Measurements from ENCODE around the gene TAS2R40.

DNA sequence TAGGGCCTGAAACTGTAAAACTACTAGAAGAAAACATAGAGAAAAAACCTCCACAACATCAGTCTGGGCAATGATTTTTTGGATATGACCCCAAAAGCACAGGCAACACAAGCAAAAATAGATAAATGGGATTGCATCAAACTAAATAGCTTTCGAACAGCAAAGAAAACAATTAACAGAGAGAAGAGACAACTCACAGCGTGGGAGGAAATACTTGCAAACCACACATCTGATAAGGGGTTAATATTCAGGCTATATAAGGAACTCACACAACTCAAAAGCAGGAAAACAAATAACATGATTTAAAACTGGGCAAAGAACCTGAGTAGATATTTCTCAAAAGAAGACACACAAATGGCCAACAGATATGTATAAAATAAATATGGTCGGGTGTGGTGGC, 33.7 kb downstream of the TAS2R40 start:
- TF ChIP-seq, protein P1, sequence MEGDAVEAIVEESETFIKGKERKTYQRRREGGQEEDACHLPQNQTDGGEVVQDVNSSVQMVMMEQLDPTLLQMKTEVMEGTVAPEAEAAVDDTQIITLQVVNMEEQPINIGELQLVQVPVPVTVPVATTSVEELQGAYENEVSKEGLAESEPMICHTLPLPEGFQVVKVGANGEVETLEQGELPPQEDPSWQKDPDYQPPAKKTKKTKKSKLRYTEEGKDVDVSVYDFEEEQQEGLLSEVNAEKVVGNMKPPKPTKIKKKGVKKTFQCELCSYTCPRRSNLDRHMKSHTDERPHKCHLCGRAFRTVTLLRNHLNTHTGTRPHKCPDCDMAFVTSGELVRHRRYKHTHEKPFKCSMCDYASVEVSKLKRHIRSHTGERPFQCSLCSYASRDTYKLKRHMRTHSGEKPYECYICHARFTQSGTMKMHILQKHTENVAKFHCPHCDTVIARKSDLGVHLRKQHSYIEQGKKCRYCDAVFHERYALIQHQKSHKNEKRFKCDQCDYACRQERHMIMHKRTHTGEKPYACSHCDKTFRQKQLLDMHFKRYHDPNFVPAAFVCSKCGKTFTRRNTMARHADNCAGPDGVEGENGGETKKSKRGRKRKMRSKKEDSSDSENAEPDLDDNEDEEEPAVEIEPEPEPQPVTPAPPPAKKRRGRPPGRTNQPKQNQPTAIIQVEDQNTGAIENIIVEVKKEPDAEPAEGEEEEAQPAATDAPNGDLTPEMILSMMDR (IDR thresholded peaks at IDR 0.05): no peak
- TF ChIP-seq POLR2A (IDR thresholded peaks at IDR 0.05) (no peak), POLR2AphosphoS5 (IDR thresholded peaks at IDR 0.05) (no peak)
